Liver (tissue), 2 donors: ENCODE measurements around the gene CNP.

ENCODE experiments used
- EGR1 ChIP-seq, 2 donors: IDR thresholded peaks; 2 replicates each; pipeline ENCODE4 v1.6.1; 2016 to 2018; ENCODE audit warnings: antibody characterized with exemption in 2 of 2, low read depth in 2 of 2
- GABPA ChIP-seq, 2 donors: IDR thresholded peaks in 1 of 2; conservative IDR thresholded peaks in 1 of 2; 2 replicates each; pipeline ENCODE4 v1.6.1; 2016; ENCODE audit warnings: antibody characterized with exemption in 2 of 2, mild to moderate bottlenecking in 1 of 2, moderate library complexity in 1 of 2
- JUND ChIP-seq, 2 donors: IDR thresholded peaks; 2 replicates each; pipeline ENCODE4 v1.6.1; 2016; ENCODE audit warnings: antibody characterized with exemption in 2 of 2
- REST ChIP-seq: IDR thresholded peaks from 2 replicates; pipeline ENCODE4 v1.6.1; 2016; ENCODE audit warnings: antibody characterized with exemption, mild to moderate bottlenecking
- donor health status: healthy.

- no peak for TF ChIP-seq GABPA (IDR thresholded peaks at IDR 0.05 in 1 of 2, conservative IDR thresholded peaks at IDR 0.05 in 1 of 2)
- no peak for TF ChIP-seq REST
- TF ChIP-seq EGR1 (IDR thresholded peaks at IDR 0.05; ENCODE audit: low read depth in 2 of 2), result no peak
- TF ChIP-seq JUND (IDR thresholded peaks at IDR 0.05), result no peak
Observed at GRCh38 chr17:41986634-41987033, 20.0 kb downstream of the CNP start.
